Measurements from ENCODE around the gene ZNF599.

DNA sequence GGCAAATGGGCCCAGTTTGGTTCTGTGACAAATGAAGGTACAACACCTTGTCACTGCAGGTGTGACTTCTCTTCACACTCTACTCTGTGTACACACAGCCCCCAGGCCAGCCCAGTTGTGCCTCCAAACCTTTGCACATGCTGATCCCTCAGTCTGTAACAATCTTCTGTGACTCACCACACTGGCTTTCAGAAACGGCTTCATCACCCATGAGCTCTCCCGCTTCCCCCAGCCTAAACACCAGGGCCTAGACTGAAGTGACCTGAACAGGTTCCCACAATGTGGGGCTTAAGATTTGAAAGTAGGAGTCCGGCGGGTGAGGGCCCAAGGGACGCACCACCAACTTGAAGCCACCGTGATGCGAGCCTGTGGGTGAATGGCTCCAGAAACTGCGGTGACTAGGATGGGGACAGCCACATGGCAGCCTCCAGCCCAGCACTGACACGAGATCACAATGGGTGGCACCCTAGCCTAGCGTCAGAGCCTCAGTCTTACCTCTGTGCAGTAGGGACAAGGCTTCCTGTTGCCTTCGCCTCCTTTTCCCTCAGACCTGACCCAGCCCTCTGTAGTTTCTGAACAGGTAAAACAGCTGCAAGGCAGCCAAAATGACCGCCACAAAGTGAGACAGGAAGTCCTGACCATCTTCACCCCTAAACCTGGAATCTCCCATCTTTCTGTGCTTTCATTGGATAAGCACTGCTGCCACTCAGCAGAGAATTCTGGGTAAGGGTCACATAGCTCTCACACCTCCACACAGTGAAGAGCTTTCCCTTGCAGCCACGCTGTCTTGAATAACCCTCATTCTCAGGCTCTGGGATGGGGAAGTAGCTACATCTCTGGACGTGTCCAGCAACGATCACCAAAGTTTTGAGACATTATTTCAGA lies 34.2 kb upstream of the ZNF599 start:
- TF ChIP-seq, protein P1, sequence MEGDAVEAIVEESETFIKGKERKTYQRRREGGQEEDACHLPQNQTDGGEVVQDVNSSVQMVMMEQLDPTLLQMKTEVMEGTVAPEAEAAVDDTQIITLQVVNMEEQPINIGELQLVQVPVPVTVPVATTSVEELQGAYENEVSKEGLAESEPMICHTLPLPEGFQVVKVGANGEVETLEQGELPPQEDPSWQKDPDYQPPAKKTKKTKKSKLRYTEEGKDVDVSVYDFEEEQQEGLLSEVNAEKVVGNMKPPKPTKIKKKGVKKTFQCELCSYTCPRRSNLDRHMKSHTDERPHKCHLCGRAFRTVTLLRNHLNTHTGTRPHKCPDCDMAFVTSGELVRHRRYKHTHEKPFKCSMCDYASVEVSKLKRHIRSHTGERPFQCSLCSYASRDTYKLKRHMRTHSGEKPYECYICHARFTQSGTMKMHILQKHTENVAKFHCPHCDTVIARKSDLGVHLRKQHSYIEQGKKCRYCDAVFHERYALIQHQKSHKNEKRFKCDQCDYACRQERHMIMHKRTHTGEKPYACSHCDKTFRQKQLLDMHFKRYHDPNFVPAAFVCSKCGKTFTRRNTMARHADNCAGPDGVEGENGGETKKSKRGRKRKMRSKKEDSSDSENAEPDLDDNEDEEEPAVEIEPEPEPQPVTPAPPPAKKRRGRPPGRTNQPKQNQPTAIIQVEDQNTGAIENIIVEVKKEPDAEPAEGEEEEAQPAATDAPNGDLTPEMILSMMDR (IDR thresholded peaks at IDR 0.05; ENCODE audit: insufficient read depth, low read depth, low read length): no peak
- TF ChIP-seq EZH2 (IDR thresholded peaks at IDR 0.05; ENCODE audit: insufficient read depth, low read length): no peak

Measured in astrocyte (in vitro differentiated cells and primary cell).